ENCODE results near the gene NXPH1.
A peak's percentile ranks its signal among the peaks of the same experiment; 100 is the strongest.

NXPH1 gene

DNA sequence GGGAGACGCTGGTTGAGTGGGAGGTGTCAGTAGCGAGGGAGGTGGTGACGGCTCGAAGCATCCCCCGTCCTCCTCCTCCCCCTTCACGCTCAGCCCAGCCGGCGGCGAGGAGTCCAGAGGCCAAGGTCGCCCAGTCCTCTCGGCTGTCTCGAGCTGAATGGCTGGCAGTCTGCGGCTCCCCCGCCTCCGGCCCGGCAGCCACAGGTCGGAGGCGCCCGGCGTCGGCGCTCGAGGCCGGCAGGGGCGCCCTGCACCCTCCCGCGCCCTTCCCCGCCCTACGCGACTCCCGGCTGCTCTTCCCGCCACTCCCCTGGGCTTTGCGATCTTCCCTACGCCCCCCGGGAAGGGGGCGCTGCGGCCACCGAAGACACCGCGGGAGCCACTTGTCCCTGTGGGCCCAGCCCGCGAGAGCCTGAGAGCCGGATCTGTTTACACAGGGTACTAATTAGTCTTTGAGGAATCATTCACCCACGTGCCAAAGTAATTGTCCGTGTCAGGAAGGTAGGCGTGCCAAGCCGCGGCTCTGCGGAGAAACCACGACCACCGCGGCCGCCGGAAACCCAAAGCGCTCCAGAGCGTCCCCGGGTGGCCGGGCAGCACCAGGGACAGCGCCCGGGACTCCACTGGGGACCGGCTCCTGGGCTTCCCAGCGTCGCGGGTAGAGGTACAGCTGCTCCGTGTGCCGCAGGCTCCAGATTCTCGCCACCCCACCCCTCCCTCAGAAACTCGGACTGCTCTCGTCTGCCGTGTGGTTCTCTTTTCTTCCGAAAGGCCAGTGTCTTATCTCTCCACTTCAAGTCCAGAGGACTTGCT, at the start of gene NXPH1:
Gene NXPH1 (plus strand): TSS at position 133 of the 813 bp plus-strand sequence.
- Histone ChIP-seq H3K27me3 (ENCODE audit: control insufficient read depth, insufficient read depth, low read length) (peaks cover 86% of the 10 kb centered on the region), H3K27ac (ENCODE audit: low read depth, low read length) (no peak within 1 kb of the TSS), H3K4me1 (ENCODE audit: control insufficient read depth, insufficient read depth, low read length) (peaks cover 23% of the 10 kb centered on the region), H3K36me3 (ENCODE audit: control insufficient read depth, insufficient read depth, low read length) (no peaks in the 10 kb centered on the region), H3K4me3 (ENCODE audit: low read depth, low read length) (peak within 1 kb of the TSS; percentile 69), H3K9me3 (ENCODE audit: control insufficient read depth, insufficient read depth, low read length) (no peaks in the 10 kb centered on the region), H3K9ac (ENCODE audit: low read depth, low read length) (no peak within 1 kb of the TSS)

DNA sequence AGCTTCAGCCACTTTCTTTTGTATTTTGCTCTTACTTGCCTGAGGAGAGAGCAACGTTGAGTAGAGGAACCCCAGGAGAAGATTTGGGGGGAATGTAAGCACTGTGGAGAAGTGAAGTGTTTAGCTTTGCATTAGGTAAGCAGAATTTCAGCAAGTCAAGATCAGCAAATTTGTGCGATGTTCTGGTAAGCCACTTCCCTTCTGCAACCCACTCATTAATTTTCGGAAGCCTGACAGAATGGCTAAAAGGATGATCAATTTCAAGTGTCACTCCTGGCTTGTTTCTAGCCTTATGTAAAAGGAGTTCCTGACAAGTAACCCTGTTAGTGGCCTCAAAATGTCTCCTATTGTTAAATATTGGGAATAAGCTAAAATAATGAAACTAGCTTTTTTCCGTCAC, 48.5 kb upstream of the NXPH1 start:
- no peaks in the 10 kb centered on the region for H3K9me3 ChIP-seq (ENCODE audit: control insufficient read depth, insufficient read depth, low read length)

DNA sequence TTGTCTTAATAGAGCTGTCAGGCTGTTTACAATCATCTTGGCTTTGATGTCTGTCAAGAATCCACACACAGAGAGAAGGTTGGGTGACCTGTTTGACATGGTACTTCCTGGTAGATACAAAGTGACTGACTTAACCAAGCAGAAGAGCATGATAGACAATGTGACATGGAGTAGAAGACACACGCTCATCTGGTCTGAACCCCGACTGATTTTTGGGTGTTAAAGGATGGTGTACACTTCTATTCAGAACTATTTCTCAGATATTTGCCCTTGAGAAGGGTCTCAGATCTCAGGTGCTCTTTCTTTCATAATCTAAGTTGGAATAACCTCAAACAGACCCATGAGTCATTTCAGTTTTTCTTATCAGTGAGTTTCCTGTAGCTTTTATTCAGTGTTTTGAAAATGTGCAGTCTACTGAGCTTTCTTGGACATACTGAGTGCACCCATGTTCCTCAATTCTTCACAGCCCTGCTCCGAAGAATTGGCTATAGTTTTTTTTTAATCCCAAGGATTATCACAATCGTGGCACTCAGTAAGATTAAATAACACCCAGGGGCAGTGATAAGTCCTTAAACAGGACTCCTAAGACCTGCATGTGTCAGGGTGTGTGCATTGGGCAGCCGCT, 46.4 kb upstream of the NXPH1 start:
- H3K27me3 ChIP-seq (ENCODE audit: control insufficient read depth, insufficient read depth, low read length): no peaks in the 10 kb centered on the region
- no peaks in the 10 kb centered on the region for H3K36me3 ChIP-seq (ENCODE audit: control insufficient read depth, insufficient read depth, low read length)
- no peak overlapping the region for H3K4me3 ChIP-seq (ENCODE audit: low read depth, low read length)
- no peaks in the 10 kb centered on the region for H3K9me3 ChIP-seq (ENCODE audit: control insufficient read depth, insufficient read depth, low read length)
- H3K4me1 ChIP-seq (ENCODE audit: control insufficient read depth, insufficient read depth, low read length): peaks cover 25% of the 10 kb centered on the region
- no peak overlapping the region for H3K27ac ChIP-seq (ENCODE audit: low read depth, low read length)
- no peak overlapping the region for H3K9ac ChIP-seq (ENCODE audit: low read depth, low read length)

More for the DNA sequence above, 48.5 kb upstream of the NXPH1 start:
- no peaks in the 10 kb centered on the region for H3K36me3 ChIP-seq (ENCODE audit: control insufficient read depth, insufficient read depth, low read length)
- H3K9ac ChIP-seq (ENCODE audit: low read depth, low read length): no peak overlapping the region
- peaks cover 6% of the 10 kb centered on the region for H3K4me1 ChIP-seq (ENCODE audit: control insufficient read depth, insufficient read depth, low read length)
- no peak overlapping the region for H3K27ac ChIP-seq (ENCODE audit: low read depth, low read length)
- no peaks in the 10 kb centered on the region for H3K27me3 ChIP-seq (ENCODE audit: control insufficient read depth, insufficient read depth, low read length)
- no peak overlapping the region for H3K4me3 ChIP-seq (ENCODE audit: low read depth, low read length)

DNA sequence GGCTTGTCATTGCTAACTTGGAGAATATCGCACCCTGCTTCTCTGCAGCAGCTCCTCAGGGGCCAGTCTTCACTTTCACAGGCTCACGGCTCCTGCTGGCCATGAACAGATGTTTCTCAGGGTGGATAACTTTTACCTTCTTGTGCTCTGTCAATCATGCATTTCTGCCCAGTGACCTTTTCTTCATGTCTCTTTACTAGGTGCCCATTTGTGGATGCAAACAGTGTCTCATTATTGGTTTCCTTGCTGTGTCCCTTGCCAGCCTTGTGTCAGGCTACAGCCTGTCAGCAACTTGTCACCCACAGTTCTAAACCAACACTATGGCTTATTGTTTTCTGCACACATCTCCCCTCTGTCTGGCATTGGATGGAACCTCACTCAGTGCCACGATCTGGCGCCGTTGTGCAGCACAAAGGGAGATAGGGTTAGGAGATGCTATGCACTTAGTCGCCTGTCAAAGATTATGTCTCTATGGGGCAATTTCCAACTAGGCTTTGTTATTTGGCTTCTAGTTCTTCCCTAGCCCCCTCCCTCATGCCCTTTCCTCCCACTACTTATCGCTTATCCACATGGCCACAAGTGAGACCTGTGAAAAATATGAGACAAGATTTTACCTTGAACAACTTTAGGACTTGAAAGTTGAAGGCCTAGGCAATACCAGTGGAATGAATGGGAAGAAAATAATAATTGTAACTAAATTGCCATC, 45.7 kb upstream of the NXPH1 start:
- no peak overlapping the region for H3K4me3 ChIP-seq (ENCODE audit: low read depth, low read length)
- no peaks in the 10 kb centered on the region for H3K27me3 ChIP-seq (ENCODE audit: control insufficient read depth, insufficient read depth, low read length)
- no peaks in the 10 kb centered on the region for H3K9me3 ChIP-seq (ENCODE audit: control insufficient read depth, insufficient read depth, low read length)
- peaks cover 25% of the 10 kb centered on the region for H3K4me1 ChIP-seq (ENCODE audit: control insufficient read depth, insufficient read depth, low read length)
- H3K36me3 ChIP-seq (ENCODE audit: control insufficient read depth, insufficient read depth, low read length): no peaks in the 10 kb centered on the region
- H3K9ac ChIP-seq (ENCODE audit: low read depth, low read length): no peak overlapping the region
- H3K27ac ChIP-seq (ENCODE audit: low read depth, low read length): no peak overlapping the region

GRCh38 chr7:8388257-8388625, 45.2 kb upstream of the NXPH1 start:
- Histone ChIP-seq H3K27me3 (ENCODE audit: control insufficient read depth, insufficient read depth, low read length) (no peaks in the 10 kb centered on the region), H3K9ac (ENCODE audit: low read depth, low read length) (no peak overlapping the region), H3K27ac (ENCODE audit: low read depth, low read length) (no peak overlapping the region), H3K4me1 (ENCODE audit: control insufficient read depth, insufficient read depth, low read length) (peaks cover 25% of the 10 kb centered on the region), H3K9me3 (ENCODE audit: control insufficient read depth, insufficient read depth, low read length) (no peaks in the 10 kb centered on the region), H3K36me3 (ENCODE audit: control insufficient read depth, insufficient read depth, low read length) (no peaks in the 10 kb centered on the region), H3K4me3 (ENCODE audit: low read depth, low read length) (no peak overlapping the region)

DNA sequence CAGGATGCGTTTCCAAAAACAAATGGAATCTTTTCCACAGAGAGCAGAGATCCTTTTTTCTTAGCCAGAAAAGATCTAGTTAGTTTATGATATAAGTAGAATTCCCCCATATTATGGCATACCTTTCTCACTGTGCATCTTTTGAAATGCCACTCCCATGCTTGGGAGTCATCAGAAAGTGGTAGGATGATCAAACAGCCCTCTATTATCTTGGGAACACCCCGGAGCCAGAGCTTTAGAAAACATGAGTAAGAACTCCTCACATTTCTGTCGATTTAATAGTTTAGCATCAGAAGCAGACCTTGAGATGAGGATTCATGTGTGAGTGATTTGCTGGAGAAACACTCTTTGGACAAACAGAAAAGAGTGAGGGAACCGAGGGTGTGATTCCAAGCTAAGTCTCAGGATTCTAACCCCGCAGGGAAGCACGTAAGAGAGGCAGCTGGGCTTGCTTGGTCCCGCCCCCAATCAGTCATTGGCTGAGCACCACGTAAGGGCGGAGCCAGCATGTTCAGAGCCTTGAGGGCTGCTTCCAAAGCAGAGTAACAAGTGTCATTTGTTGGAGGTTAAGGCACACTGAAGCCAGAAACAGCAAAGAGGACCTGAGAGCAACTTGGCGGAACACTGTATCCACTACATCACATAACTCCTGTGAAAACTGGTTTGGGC, 43.7 kb upstream of the NXPH1 start:
- peak overlapping the region; percentile 51 for H3K4me3 ChIP-seq (ENCODE audit: low read depth, low read length)
- H3K9ac ChIP-seq (ENCODE audit: low read depth, low read length): no peak overlapping the region
- no peaks in the 10 kb centered on the region for H3K27me3 ChIP-seq (ENCODE audit: control insufficient read depth, insufficient read depth, low read length)
- H3K36me3 ChIP-seq (ENCODE audit: control insufficient read depth, insufficient read depth, low read length): no peaks in the 10 kb centered on the region
- no peaks in the 10 kb centered on the region for H3K9me3 ChIP-seq (ENCODE audit: control insufficient read depth, insufficient read depth, low read length)
- H3K4me1 ChIP-seq (ENCODE audit: control insufficient read depth, insufficient read depth, low read length): peaks cover 25% of the 10 kb centered on the region
- peak overlapping the region; percentile 22 for H3K27ac ChIP-seq (ENCODE audit: low read depth, low read length)

DNA sequence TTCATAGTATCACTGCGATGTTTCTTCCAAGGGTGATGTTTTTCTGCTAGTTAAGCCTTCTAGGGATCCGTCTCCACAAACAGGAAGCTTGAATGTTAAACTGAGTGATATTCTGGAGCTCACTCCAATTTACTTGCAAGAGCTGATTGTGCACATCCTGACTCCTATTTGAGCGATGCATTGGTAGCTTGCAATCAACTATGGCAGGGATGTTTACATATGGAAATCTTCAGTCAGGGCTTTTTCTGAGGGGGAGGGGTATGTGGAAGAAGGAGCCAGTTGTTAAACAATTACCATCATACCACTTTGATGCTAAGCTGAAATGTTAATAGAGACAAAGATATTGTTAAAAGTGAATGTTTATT, 43.2 kb upstream of the NXPH1 start:
- Histone ChIP-seq H3K4me3 (ENCODE audit: low read depth, low read length) (peak overlapping the region; percentile 51), H3K27ac (ENCODE audit: low read depth, low read length) (peak overlapping the region; percentile 22), H3K9ac (ENCODE audit: low read depth, low read length) (no peak overlapping the region), H3K27me3 (ENCODE audit: control insufficient read depth, insufficient read depth, low read length) (no peaks in the 10 kb centered on the region), H3K9me3 (ENCODE audit: control insufficient read depth, insufficient read depth, low read length) (no peaks in the 10 kb centered on the region), H3K36me3 (ENCODE audit: control insufficient read depth, insufficient read depth, low read length) (no peaks in the 10 kb centered on the region), H3K4me1 (ENCODE audit: control insufficient read depth, insufficient read depth, low read length) (peaks cover 25% of the 10 kb centered on the region)

- H3K36me3 ChIP-seq (ENCODE audit: control insufficient read depth, insufficient read depth, low read length): no peaks in the 10 kb centered on the region
- H3K9me3 ChIP-seq (ENCODE audit: control insufficient read depth, insufficient read depth, low read length): no peaks in the 10 kb centered on the region
- peak overlapping the region; percentile 3 for H3K27ac ChIP-seq (ENCODE audit: low read depth, low read length)
- H3K4me1 ChIP-seq (ENCODE audit: control insufficient read depth, insufficient read depth, low read length): peaks cover 25% of the 10 kb centered on the region
- H3K4me3 ChIP-seq (ENCODE audit: low read depth, low read length): no peak overlapping the region
- no peak overlapping the region for H3K9ac ChIP-seq (ENCODE audit: low read depth, low read length)
- H3K27me3 ChIP-seq (ENCODE audit: control insufficient read depth, insufficient read depth, low read length): no peaks in the 10 kb centered on the region
Observed at GRCh38 chr7:8391353-8392062, 41.9 kb upstream of the NXPH1 start.

- Histone ChIP-seq H3K9ac (ENCODE audit: low read depth, low read length) (no peak overlapping the region), H3K36me3 (ENCODE audit: control insufficient read depth, insufficient read depth, low read length) (no peaks in the 10 kb centered on the region), H3K9me3 (ENCODE audit: control insufficient read depth, insufficient read depth, low read length) (no peaks in the 10 kb centered on the region), H3K4me3 (ENCODE audit: low read depth, low read length) (no peak overlapping the region), H3K4me1 (ENCODE audit: control insufficient read depth, insufficient read depth, low read length) (peaks cover 5% of the 10 kb centered on the region), H3K27ac (ENCODE audit: low read depth, low read length) (no peak overlapping the region), H3K27me3 (ENCODE audit: control insufficient read depth, insufficient read depth, low read length) (no peaks in the 10 kb centered on the region)
Observed at GRCh38 chr7:8396294-8396693, 37.1 kb upstream of the NXPH1 start.

- H3K9ac ChIP-seq (ENCODE audit: low read depth, low read length): no peak overlapping the region
- no peaks in the 10 kb centered on the region for H3K4me1 ChIP-seq (ENCODE audit: control insufficient read depth, insufficient read depth, low read length)
- H3K9me3 ChIP-seq (ENCODE audit: control insufficient read depth, insufficient read depth, low read length): no peaks in the 10 kb centered on the region
- H3K36me3 ChIP-seq (ENCODE audit: control insufficient read depth, insufficient read depth, low read length): no peaks in the 10 kb centered on the region
- H3K27me3 ChIP-seq (ENCODE audit: control insufficient read depth, insufficient read depth, low read length): no peaks in the 10 kb centered on the region
- H3K27ac ChIP-seq (ENCODE audit: low read depth, low read length): no peak overlapping the region
- H3K4me3 ChIP-seq (ENCODE audit: low read depth, low read length): no peak overlapping the region
Observed at GRCh38 chr7:8408871-8409270, 24.5 kb upstream of the NXPH1 start.
